PC-9 (cell line): Measurements from ENCODE around the gene SMARCD1. TPM values are rescaled to one million over a fixed set of nuclear protein-coding genes. Genes with fewer than 3 reads are reported as not detected.

Experiments used
- BruUV-seq: library from RNA; stranded (reverse); fragments of 400-500 nt; replicated peaks from 2 replicates; lab custom pipeline; 2021; lab: Mats Ljungman, UMichigan
- CTCF ChIA-PET: fragments of 300-600 bp; sonication (Branson Sonifier 250); formaldehyde crosslinking; loops from one replicate; lab custom pipeline; 2022; ENCODE audit warnings: antibody characterized with exemption; lab: Charles Lee
- POLR2A ChIA-PET: fragments of 300-600 bp; sonication (Branson Sonifier 250); formaldehyde crosslinking; loops from one replicate; lab custom pipeline; 2022; ENCODE audit warnings: antibody characterized with exemption; ENCODE audit not compliant: unreplicated experiment; lab: Charles Lee
- DNase-seq, 2 experiments: peaks; one replicate each; pipeline versions ENCODE4 v3.0.0 to v3.0.0-alpha.2; 2015 to 2022; ENCODE audit warnings: mixed read lengths in 1 of 2
- H2AFZ ChIP-seq: fragments of 200-600 bp; sonication (generic); 2 replicates; pipeline ENCODE4 v1.8.1; 2017; ENCODE audit warnings: antibody characterized with exemption
- H3F3A ChIP-seq: fragments of 200-600 bp; sonication (generic); 2 replicates; pipeline ENCODE4 v1.8.1; 2017; ENCODE audit warnings: antibody characterized with exemption, mild to moderate bottlenecking, low read depth; ENCODE audit not compliant: insufficient read depth
- H3K27ac ChIP-seq: fragments of 200-600 bp; sonication (generic); 2 replicates; pipeline ENCODE4 v1.6.1; 2016; ENCODE audit warnings: mixed run types
- H3K27me3 ChIP-seq: fragments of 200-600 bp; sonication (generic); 2 replicates; pipeline ENCODE4 v1.6.1; 2016; ENCODE audit warnings: low read depth, mixed run types; ENCODE audit not compliant: insufficient read depth
- H3K36me3 ChIP-seq: fragments of 200-600 bp; sonication (generic); 2 replicates; pipeline ENCODE4 v1.6.1; 2016; ENCODE audit warnings: low read depth, mixed run types
- H3K4me1 ChIP-seq: fragments of 200-600 bp; sonication (generic); replicated peaks from 2 replicates; pipeline ENCODE4 v1.6.1; 2016; ENCODE audit warnings: mixed run types; ENCODE audit not compliant: insufficient read depth
- H3K4me2 ChIP-seq: fragments of 200-600 bp; sonication (generic); 2 replicates; pipeline ENCODE4 v1.6.1; 2017; ENCODE audit warnings: mixed run types
- H3K4me3 ChIP-seq: fragments of 200-600 bp; sonication (generic); 2 replicates; pipeline ENCODE4 v1.6.1; 2016; ENCODE audit warnings: mixed run types
- H3K79me2 ChIP-seq: fragments of 200-600 bp; sonication (generic); 2 replicates; pipeline ENCODE4 v1.6.1; 2017; ENCODE audit warnings: low read depth, mixed run types
- H3K9me2 ChIP-seq: fragments of 200-600 bp; sonication (generic); 2 replicates; pipeline ENCODE4 v1.8.1; 2017; ENCODE audit warnings: mild to moderate bottlenecking; ENCODE audit not compliant: insufficient read depth
- H3K9me3 ChIP-seq: fragments of 200-600 bp; sonication (generic); 2 replicates; pipeline ENCODE4 v1.8.1; 2016; ENCODE audit warnings: low read depth; ENCODE audit not compliant: insufficient read depth
- H4K20me1 ChIP-seq: fragments of 200-600 bp; sonication (generic); 2 replicates; pipeline ENCODE4 v1.8.1; 2017; ENCODE audit not compliant: insufficient read depth
- CTCF ChIP-seq: fragments of 200-600 bp; sonication (generic); conservative IDR thresholded peaks from 2 replicates; pipeline ENCODE4 v1.6.1; 2017; ENCODE audit warnings: mixed run types, antibody characterized with exemption, mild to moderate bottlenecking, moderate library complexity
- EZH2 ChIP-seq: fragments of 200-600 bp; sonication (generic); IDR thresholded peaks from 2 replicates; pipeline ENCODE4 v1.8.0; 2017; ENCODE audit warnings: antibody characterized with exemption, low read depth
- intact Hi-C: fragments of 100-400 bp; cut with micrococcal nuclease; formaldehyde crosslinking; loops from one replicate; pipeline ENCODE4 v1.10.0; 2022; ENCODE audit not compliant: unreplicated experiment
- total RNA-seq: library from RNA; stranded (reverse); gene quantifications from 2 replicates; pipeline ENCODE4 v1.2.3, GENCODE V29; 2021

The SMARCD1 gene
- total RNA-seq, 1 experiment from 2014 or later: 48.8 TPM

- peak; percentile 52 to 70 for DNase-seq
- Histone ChIP-seq H3K4me1 (peaks cover 6% of the 10 kb centered on the region; the same call in 1 of the 2 replicates), H2AFZ (no peak overlapping the region), H3F3A (peaks cover 11% of the 10 kb centered on the region; the same call in 1 of the 2 replicates), H3K79me2 (no peaks in the 10 kb centered on the region), H4K20me1 (no peaks in the 10 kb centered on the region), H3K9me2 (no peaks in the 10 kb centered on the region), H3K4me2 (no peak overlapping the region), H3K36me3 (no peaks in the 10 kb centered on the region), H3K9me3 (no peaks in the 10 kb centered on the region), H3K27me3 (no peaks in the 10 kb centered on the region), H3K27ac (no peak overlapping the region), H3K4me3 (no peak overlapping the region)
- BruUV-seq: no TSS peak
- CTCF ChIA-PET: interaction anchor here (1.1 kb wide), 1 partner anchor 19 kb away, joined by 4 read pairs; no protein-coding TSS in a partner anchor
- intact Hi-C loops: loop anchor here (2.0 kb wide), 1 partner anchor 100 kb away; no protein-coding TSS in a partner anchor
- TF ChIP-seq CTCF (no peak), EZH2 (no peak)
- POLR2A ChIA-PET: no interaction called here
These were observed 18.7 kb upstream of the SMARCD1 start for GRCh38 chr12:50066402-50066801.

GRCh38 chr12:50069069-50069468 lies 16.1 kb upstream of the SMARCD1 start:
- no peaks in the 10 kb centered on the region for H3K27me3 ChIP-seq
- H3F3A ChIP-seq: peaks cover 11% of the 10 kb centered on the region; the same call in 1 of the 2 replicates
- BruUV-seq: no TSS peak
- H3K4me2 ChIP-seq: no peak overlapping the region
- no peak for DNase-seq
- no peak overlapping the region for H3K4me3 ChIP-seq
- no peak for TF ChIP-seq CTCF
- no peak for TF ChIP-seq EZH2
- H3K9me3 ChIP-seq: no peaks in the 10 kb centered on the region
- H3K36me3 ChIP-seq: no peaks in the 10 kb centered on the region
- no peak overlapping the region for H2AFZ ChIP-seq
- no peaks in the 10 kb centered on the region for H3K9me2 ChIP-seq
- CTCF ChIA-PET: interaction anchor here (0.5 kb wide), 1 partner anchor 103 kb away, joined by 11 read pairs; no protein-coding TSS in a partner anchor
- POLR2A ChIA-PET: interaction anchor here (0.6 kb wide), 2 partner anchors 11 to 630 kb away, joined by 6 to 8 read pairs; no protein-coding TSS in a partner anchor
- H4K20me1 ChIP-seq: no peaks in the 10 kb centered on the region
- peaks cover 6% of the 10 kb centered on the region; the same call in 1 of the 2 replicates for H3K4me1 ChIP-seq
- no peaks in the 10 kb centered on the region for H3K79me2 ChIP-seq
- no peak overlapping the region for H3K27ac ChIP-seq
- intact Hi-C loops: no loop called here

GRCh38 chr12:50069539-50069938 lies 15.6 kb upstream of the SMARCD1 start:
- no peak for DNase-seq
- H3K36me3 ChIP-seq: no peaks in the 10 kb centered on the region
- H3K4me2 ChIP-seq: no peak overlapping the region
- no peak overlapping the region for H3K4me3 ChIP-seq
- no peak for TF ChIP-seq CTCF
- no peaks in the 10 kb centered on the region for H3K79me2 ChIP-seq
- H3K4me1 ChIP-seq: peaks cover 6% of the 10 kb centered on the region; the same call in 1 of the 2 replicates
- CTCF ChIA-PET: interaction anchor here (0.5 to 0.6 kb wide), 2 partner anchors 103 to 269 kb away, joined by 9 to 11 read pairs; no protein-coding TSS in a partner anchor
- peaks cover 11% of the 10 kb centered on the region; the same call in 1 of the 2 replicates for H3F3A ChIP-seq
- intact Hi-C loops: no loop called here
- no TSS peak for BruUV-seq
- H3K27me3 ChIP-seq: no peaks in the 10 kb centered on the region
- H4K20me1 ChIP-seq: no peaks in the 10 kb centered on the region
- no peaks in the 10 kb centered on the region for H3K9me2 ChIP-seq
- H3K27ac ChIP-seq: no peak overlapping the region
- H2AFZ ChIP-seq: no peak overlapping the region
- no peaks in the 10 kb centered on the region for H3K9me3 ChIP-seq
- POLR2A ChIA-PET: interaction anchor here (0.6 kb wide), 1 partner anchor 630 kb away, joined by 8 read pairs; no protein-coding TSS in a partner anchor
